OCI-LY3 (cell line): ENCODE data around the gene ADSS1.

Source experiments
- EZH2phosphoT487 ChIP-seq: fragments of 200-600 bp; shearing (Covaris generic); IDR thresholded peaks from 2 replicates; pipeline ENCODE4 v1.6.1; 2018; ENCODE audit warnings: antibody characterized with exemption, mixed run types, low read depth
- TF ChIP-seq, protein P1 (sequence below): fragments of 200-600, 300-600 bp; sonication (generic); IDR thresholded peaks from 2 replicates; pipeline ENCODE4 v1.5.1; 2014; ENCODE audit warnings: antibody characterized with exemption, low read length, low read depth

DNA sequence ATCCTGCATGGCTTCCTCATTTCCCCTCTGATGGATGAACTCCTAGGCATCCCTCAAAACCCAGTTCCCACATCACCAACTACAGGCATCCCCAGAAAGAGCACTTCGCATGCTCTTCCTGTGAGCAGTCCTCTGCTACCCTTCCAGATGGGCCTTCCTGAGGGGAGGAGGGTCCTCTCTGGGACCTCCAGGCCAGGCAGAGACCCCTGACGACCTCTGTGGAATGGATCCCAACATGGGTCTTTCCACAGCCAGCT, 69.6 kb downstream of the ADSS1 start:
- TF ChIP-seq, protein P1, sequence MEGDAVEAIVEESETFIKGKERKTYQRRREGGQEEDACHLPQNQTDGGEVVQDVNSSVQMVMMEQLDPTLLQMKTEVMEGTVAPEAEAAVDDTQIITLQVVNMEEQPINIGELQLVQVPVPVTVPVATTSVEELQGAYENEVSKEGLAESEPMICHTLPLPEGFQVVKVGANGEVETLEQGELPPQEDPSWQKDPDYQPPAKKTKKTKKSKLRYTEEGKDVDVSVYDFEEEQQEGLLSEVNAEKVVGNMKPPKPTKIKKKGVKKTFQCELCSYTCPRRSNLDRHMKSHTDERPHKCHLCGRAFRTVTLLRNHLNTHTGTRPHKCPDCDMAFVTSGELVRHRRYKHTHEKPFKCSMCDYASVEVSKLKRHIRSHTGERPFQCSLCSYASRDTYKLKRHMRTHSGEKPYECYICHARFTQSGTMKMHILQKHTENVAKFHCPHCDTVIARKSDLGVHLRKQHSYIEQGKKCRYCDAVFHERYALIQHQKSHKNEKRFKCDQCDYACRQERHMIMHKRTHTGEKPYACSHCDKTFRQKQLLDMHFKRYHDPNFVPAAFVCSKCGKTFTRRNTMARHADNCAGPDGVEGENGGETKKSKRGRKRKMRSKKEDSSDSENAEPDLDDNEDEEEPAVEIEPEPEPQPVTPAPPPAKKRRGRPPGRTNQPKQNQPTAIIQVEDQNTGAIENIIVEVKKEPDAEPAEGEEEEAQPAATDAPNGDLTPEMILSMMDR, result no peak
- no peak for TF ChIP-seq EZH2phosphoT487
